WTC11 (cell line): ENCODE data around the gene CD93.

Source experiments
- CTCF ChIP-seq: fragments of 200-600 bp; IDR thresholded peaks from 2 replicates; pipeline ENCODE4 v1.8.0; 2022; ENCODE audit warnings: antibody characterized with exemption
- FOXJ3 ChIP-seq: sonication (generic); formaldehyde crosslinking; IDR thresholded peaks from 2 replicates; pipeline ENCODE4 v1.9.0; 2021; ENCODE audit warnings: missing genetic modification reagents, mild to moderate bottlenecking, borderline replicate concordance
- FOXK1 ChIP-seq: sonication (generic); formaldehyde crosslinking; IDR thresholded peaks from 2 replicates; pipeline ENCODE4 v1.8.0; 2022; ENCODE audit warnings: mild to moderate bottlenecking, moderate library complexity, missing genetic modification reagents
- JUN ChIP-seq: sonication (generic); formaldehyde crosslinking; IDR thresholded peaks from 2 replicates; pipeline ENCODE4 v1.8.0; 2023; ENCODE audit warnings: mild to moderate bottlenecking, missing genetic modification reagents
- KAT7 ChIP-seq: sonication (generic); formaldehyde crosslinking; IDR thresholded peaks from 2 replicates; pipeline ENCODE4 v1.8.1; 2023; ENCODE audit warnings: missing genetic modification reagents, mild to moderate bottlenecking, borderline replicate concordance
- NR2C2 ChIP-seq: sonication (generic); formaldehyde crosslinking; IDR thresholded peaks from 2 replicates; pipeline ENCODE4 v1.8.0; 2022; ENCODE audit warnings: mild to moderate bottlenecking, missing genetic modification reagents
- PRRX2 ChIP-seq: fragments of 250-450 bp; sonication (Bioruptor Pico); IDR thresholded peaks from 2 replicates; pipeline ENCODE4 v1.8.0; 2021; ENCODE audit warnings: mild to moderate bottlenecking
- RELA ChIP-seq: sonication (generic); formaldehyde crosslinking; IDR thresholded peaks from 2 replicates; pipeline ENCODE4 v1.8.1; 2022; ENCODE audit warnings: missing genetic modification reagents, mild to moderate bottlenecking, borderline replicate concordance
- TEAD1 ChIP-seq: sonication (generic); formaldehyde crosslinking; IDR thresholded peaks from 2 replicates; pipeline ENCODE4 v1.8.0; 2022; ENCODE audit warnings: mild to moderate bottlenecking, missing genetic modification reagents
- USF1 ChIP-seq: sonication (generic); formaldehyde crosslinking; IDR thresholded peaks from 2 replicates; pipeline ENCODE4 v1.8.0; 2022; ENCODE audit warnings: mild to moderate bottlenecking, missing genetic modification reagents
- ZNF232 ChIP-seq: sonication (generic); formaldehyde crosslinking; IDR thresholded peaks from 2 replicates; pipeline ENCODE4 v1.8.0; 2022; ENCODE audit warnings: mild to moderate bottlenecking, missing genetic modification reagents
- ZSCAN18 ChIP-seq: fragments of 250-450 bp; sonication (Bioruptor Pico); IDR thresholded peaks from 2 replicates; pipeline ENCODE4 v2.1.2; 2022; ENCODE audit warnings: mild to moderate bottlenecking, moderate library complexity
- TF ChIP-seq, protein P1 (sequence below): sonication (generic); formaldehyde crosslinking; IDR thresholded peaks from 2 replicates; pipeline ENCODE4 v1.8.1; 2023; ENCODE audit warnings: mild to moderate bottlenecking, missing genetic modification reagents

DNA sequence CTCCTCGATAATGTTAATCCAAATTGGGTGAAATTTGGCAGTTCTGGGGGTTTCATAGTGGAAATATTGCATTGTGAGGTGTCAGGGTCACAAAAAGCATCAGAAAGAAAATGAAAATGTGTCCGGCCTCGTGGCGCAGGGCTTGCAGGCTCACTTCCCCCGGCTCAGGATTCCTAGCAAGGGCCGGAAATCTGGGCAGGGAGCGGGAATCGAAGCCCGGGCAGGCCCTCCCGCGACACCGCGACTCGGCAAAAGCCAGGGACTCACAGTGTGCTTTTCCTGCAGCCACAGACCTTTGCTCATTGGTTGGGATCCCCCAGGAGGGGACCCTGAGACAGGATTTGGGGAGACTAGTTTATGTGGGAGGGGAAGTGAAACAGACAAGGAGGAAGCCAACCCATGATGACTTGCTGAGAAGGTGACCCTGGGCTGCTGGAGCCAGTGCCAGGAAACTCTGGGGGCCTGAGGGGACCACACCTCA, 847 bp upstream of the CD93 start:
- TF ChIP-seq, protein P1, sequence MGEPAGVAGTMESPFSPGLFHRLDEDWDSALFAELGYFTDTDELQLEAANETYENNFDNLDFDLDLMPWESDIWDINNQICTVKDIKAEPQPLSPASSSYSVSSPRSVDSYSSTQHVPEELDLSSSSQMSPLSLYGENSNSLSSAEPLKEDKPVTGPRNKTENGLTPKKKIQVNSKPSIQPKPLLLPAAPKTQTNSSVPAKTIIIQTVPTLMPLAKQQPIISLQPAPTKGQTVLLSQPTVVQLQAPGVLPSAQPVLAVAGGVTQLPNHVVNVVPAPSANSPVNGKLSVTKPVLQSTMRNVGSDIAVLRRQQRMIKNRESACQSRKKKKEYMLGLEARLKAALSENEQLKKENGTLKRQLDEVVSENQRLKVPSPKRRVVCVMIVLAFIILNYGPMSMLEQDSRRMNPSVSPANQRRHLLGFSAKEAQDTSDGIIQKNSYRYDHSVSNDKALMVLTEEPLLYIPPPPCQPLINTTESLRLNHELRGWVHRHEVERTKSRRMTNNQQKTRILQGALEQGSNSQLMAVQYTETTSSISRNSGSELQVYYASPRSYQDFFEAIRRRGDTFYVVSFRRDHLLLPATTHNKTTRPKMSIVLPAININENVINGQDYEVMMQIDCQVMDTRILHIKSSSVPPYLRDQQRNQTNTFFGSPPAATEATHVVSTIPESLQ (CRISPR knock-in tag): no peak
- TF ChIP-seq FOXJ3 (no peak), FOXK1 (no peak), PRRX2 (CRISPR knock-in tag) (no peak), CTCF (no peak), ZSCAN18 (CRISPR knock-in tag) (no peak), JUN (no peak), RELA (CRISPR knock-in tag) (no peak), TEAD1 (CRISPR knock-in tag) (no peak), KAT7 (CRISPR knock-in tag) (no peak), NR2C2 (CRISPR knock-in tag) (no peak), ZNF232 (CRISPR knock-in tag) (no peak), USF1 (no peak)
